ENCODE data around the gene EVI5.

GRCh38 chr1:92486251-92487077, 298.4 kb downstream of the EVI5 start, which contains the start of gene GFI1:
- no peak for TF ChIP-seq GATA2 (IDR thresholded peaks at IDR 0.05; ENCODE audit: low read depth, low read length)
- no peak for TF ChIP-seq GATA3 (IDR thresholded peaks at IDR 0.05; ENCODE audit: low read depth, low read length)

All from SH-SY5Y (cell line).